H9 (cell line): ENCODE measurements around the gene CHD9. TPM values are rescaled to one million over a fixed set of nuclear protein-coding genes. Genes with fewer than 3 reads are reported as not detected.

Experiments used
- DNase-seq: peaks from one replicate; pipeline ENCODE4 v3.0.0-alpha.2; 2017
- H2AFZ ChIP-seq: one replicate; pipeline ENCODE4 v1.6.1; 2013; ENCODE audit warnings: mild to moderate bottlenecking, low read length, control low read depth, moderate library complexity
- H2AK5ac ChIP-seq: 2 replicates; pipeline ENCODE4 v1.6.1; 2013; ENCODE audit warnings: low read length, control low read depth, mixed read lengths; ENCODE audit not compliant: insufficient read length
- H2BK120ac ChIP-seq: one replicate; pipeline ENCODE4 v1.6.1; 2013; ENCODE audit warnings: low read depth, mild to moderate bottlenecking, low read length, control low read depth, inconsistent platforms; ENCODE audit not compliant: poor library complexity, severe bottlenecking
- H2BK12ac ChIP-seq: 2 replicates; pipeline ENCODE4 v1.6.1; 2013; ENCODE audit warnings: low read length, control low read depth, mixed read lengths, low read depth; ENCODE audit not compliant: insufficient read length
- H2BK15ac ChIP-seq: 2 replicates; pipeline ENCODE4 v1.6.1; 2013; ENCODE audit warnings: low read depth, low read length, control low read depth
- H2BK20ac ChIP-seq: one replicate; pipeline ENCODE4 v1.6.1; 2013; ENCODE audit warnings: low read depth, mild to moderate bottlenecking, low read length, control low read depth, inconsistent platforms; ENCODE audit not compliant: poor library complexity, severe bottlenecking
- H2BK5ac ChIP-seq: 2 replicates; pipeline ENCODE4 v1.6.1; 2013; ENCODE audit warnings: low read length, control low read depth, mixed read lengths; ENCODE audit not compliant: insufficient read length
- H3K14ac ChIP-seq: 2 replicates; pipeline ENCODE4 v1.6.1; 2013; ENCODE audit warnings: low read length, control low read depth; ENCODE audit not compliant: insufficient read depth
- H3K18ac ChIP-seq: 2 replicates; pipeline ENCODE4 v1.6.1; 2013; ENCODE audit warnings: low read depth, mild to moderate bottlenecking, mixed read lengths, low read length, control low read depth; ENCODE audit not compliant: insufficient read length
- H3K23ac ChIP-seq: 2 replicates; pipeline ENCODE4 v1.6.1; 2013; ENCODE audit warnings: low read length, control low read depth, mixed read lengths, low read depth; ENCODE audit not compliant: insufficient read length
- H3K23me2 ChIP-seq: 2 replicates; pipeline ENCODE4 v1.6.1; 2013; ENCODE audit warnings: low read depth, mild to moderate bottlenecking, mixed read lengths, low read length, control low read depth; ENCODE audit not compliant: insufficient read length, poor library complexity, severe bottlenecking
- H3K27ac ChIP-seq: 2 replicates; pipeline ENCODE4 v1.5.1; 2013; ENCODE audit warnings: low read length, control low read depth, mixed read lengths, low read depth; ENCODE audit not compliant: insufficient read length
- H3K27me3 ChIP-seq: 2 replicates; pipeline ENCODE4 v1.6.1; 2013; ENCODE audit warnings: low read length, control low read depth, inconsistent platforms; ENCODE audit not compliant: insufficient read depth
- H3K4ac ChIP-seq: 2 replicates; pipeline ENCODE4 v1.6.1; 2013; ENCODE audit warnings: low read depth, mild to moderate bottlenecking, control low read depth, inconsistent platforms, low read length, moderate library complexity
- H3K4me1 ChIP-seq: 2 replicates; pipeline ENCODE4 v1.6.1; 2013; ENCODE audit warnings: low read length, control low read depth, inconsistent platforms; ENCODE audit not compliant: insufficient read depth
- H3K4me2 ChIP-seq: 2 replicates; pipeline ENCODE4 v1.6.1; 2013; ENCODE audit warnings: low read length, control low read depth, mixed read lengths; ENCODE audit not compliant: insufficient read length, insufficient read depth
- H3K56ac ChIP-seq: 2 replicates; pipeline ENCODE4 v1.6.1; 2013; ENCODE audit warnings: low read depth, mild to moderate bottlenecking, mixed read lengths, low read length, control low read depth; ENCODE audit not compliant: insufficient read length
- H3K79me1 ChIP-seq: 2 replicates; pipeline ENCODE4 v1.6.1; 2013; ENCODE audit warnings: low read depth, mild to moderate bottlenecking, moderate library complexity, low read length, control low read depth, inconsistent platforms; ENCODE audit not compliant: insufficient read depth, poor library complexity, severe bottlenecking
- H3K79me2 ChIP-seq: 2 replicates; pipeline ENCODE4 v1.6.1; 2013; ENCODE audit warnings: low read length, control low read depth, inconsistent platforms; ENCODE audit not compliant: insufficient read depth
- H3K9ac ChIP-seq: 2 replicates; pipeline ENCODE4 v1.6.1; 2013; ENCODE audit warnings: low read length, control low read depth, mixed read lengths; ENCODE audit not compliant: insufficient read length; ENCODE audit errors: extremely low read depth
- H3K9me3 ChIP-seq: one replicate; pipeline ENCODE4 v1.6.1; 2013; ENCODE audit warnings: low read depth, low read length, inconsistent platforms; ENCODE audit not compliant: control insufficient read depth
- H3T11ph ChIP-seq: one replicate; pipeline ENCODE4 v1.6.1; 2013; ENCODE audit warnings: mild to moderate bottlenecking, low read length, control low read depth, inconsistent platforms
- H4K20me1 ChIP-seq: one replicate; pipeline ENCODE4 v1.6.1; 2013; ENCODE audit not compliant: control insufficient read depth, insufficient read length, insufficient read depth
- H4K5ac ChIP-seq: 2 replicates; pipeline ENCODE4 v1.6.1; 2013; ENCODE audit warnings: low read depth, mild to moderate bottlenecking, mixed read lengths, low read length, control low read depth; ENCODE audit not compliant: insufficient read length
- H4K8ac ChIP-seq: replicated peaks from 2 replicates; pipeline ENCODE4 v1.6.1; 2013; ENCODE audit warnings: low read length, control low read depth, mixed read lengths, low read depth; ENCODE audit not compliant: insufficient read length
- H4K91ac ChIP-seq: 2 replicates; pipeline ENCODE4 v1.6.1; 2013; ENCODE audit warnings: low read depth, mild to moderate bottlenecking, moderate library complexity, mixed read lengths, low read length, control low read depth; ENCODE audit not compliant: insufficient read length
- H3K27ac Mint-ChIP-seq, 3 experiments: 2 replicates in 2 of 3; 3 replicates in 1 of 3; pipeline ENCODE4 v1.8.0; 2020 to 2021; ENCODE audit warnings: mixed read lengths in 3 of 3, mild to moderate bottlenecking in 1 of 3, moderate library complexity in 1 of 3
- H3K27me3 Mint-ChIP-seq: 2 replicates; pipeline ENCODE4 v1.8.0; 2021; ENCODE audit warnings: low read depth, mild to moderate bottlenecking, moderate library complexity, mixed read lengths
- H3K36me3 Mint-ChIP-seq, 3 experiments: 2 replicates in 2 of 3; 3 replicates in 1 of 3; pipeline ENCODE4 v1.8.0; 2020 to 2021; ENCODE audit warnings: low read depth in 3 of 3, mixed read lengths in 3 of 3; ENCODE audit not compliant: insufficient read depth in 1 of 3
- H3K4me1 Mint-ChIP-seq, 2 experiments: 2 replicates each; pipeline ENCODE4 v1.8.0; 2020; ENCODE audit warnings: mixed read lengths in 2 of 2
- H3K4me3 Mint-ChIP-seq, 2 experiments: 2 replicates in 1 of 2; 3 replicates in 1 of 2; pipeline ENCODE4 v1.8.0; 2020 to 2021; ENCODE audit warnings: mild to moderate bottlenecking in 2 of 2, mixed read lengths in 2 of 2, moderate library complexity in 1 of 2
- H3K9me3 Mint-ChIP-seq, 2 experiments: 2 replicates in 1 of 2; 3 replicates in 1 of 2; pipeline ENCODE4 v1.8.0; 2020; ENCODE audit warnings: mild to moderate bottlenecking in 2 of 2, mixed read lengths in 2 of 2, moderate library complexity in 1 of 2
- WGBS: extraction: QIAGEN DNeasy Blood & Tissue Kit; methylation state at CpG from one replicate; pipeline ENCODE4 v1.1.7; 2013; ENCODE audit warnings: missing lambda C conversion rate, low lambda C conversion rate, mixed read lengths; ENCODE audit not compliant: insufficient read length; ENCODE audit errors: extremely low coverage; 5-methylcytosine and 5-hydroxymethylcytosine counted together
- total RNA-seq: library from RNA; stranded (reverse); gene quantifications from 2 replicates; pipeline ENCODE4 v1.2.1, GENCODE V29; 2021
- TF ChIP-seq, protein P1 (sequence below): fragments of 200-600 bp; sonication (generic); conservative IDR thresholded peaks from 3 replicates; pipeline ENCODE4 v1.8.0; 2021; ENCODE audit warnings: antibody characterized with exemption, mild to moderate bottlenecking

CHD9 gene
- total RNA-seq, 1 experiment from 2014 or later, result 46.2 TPM

DNA sequence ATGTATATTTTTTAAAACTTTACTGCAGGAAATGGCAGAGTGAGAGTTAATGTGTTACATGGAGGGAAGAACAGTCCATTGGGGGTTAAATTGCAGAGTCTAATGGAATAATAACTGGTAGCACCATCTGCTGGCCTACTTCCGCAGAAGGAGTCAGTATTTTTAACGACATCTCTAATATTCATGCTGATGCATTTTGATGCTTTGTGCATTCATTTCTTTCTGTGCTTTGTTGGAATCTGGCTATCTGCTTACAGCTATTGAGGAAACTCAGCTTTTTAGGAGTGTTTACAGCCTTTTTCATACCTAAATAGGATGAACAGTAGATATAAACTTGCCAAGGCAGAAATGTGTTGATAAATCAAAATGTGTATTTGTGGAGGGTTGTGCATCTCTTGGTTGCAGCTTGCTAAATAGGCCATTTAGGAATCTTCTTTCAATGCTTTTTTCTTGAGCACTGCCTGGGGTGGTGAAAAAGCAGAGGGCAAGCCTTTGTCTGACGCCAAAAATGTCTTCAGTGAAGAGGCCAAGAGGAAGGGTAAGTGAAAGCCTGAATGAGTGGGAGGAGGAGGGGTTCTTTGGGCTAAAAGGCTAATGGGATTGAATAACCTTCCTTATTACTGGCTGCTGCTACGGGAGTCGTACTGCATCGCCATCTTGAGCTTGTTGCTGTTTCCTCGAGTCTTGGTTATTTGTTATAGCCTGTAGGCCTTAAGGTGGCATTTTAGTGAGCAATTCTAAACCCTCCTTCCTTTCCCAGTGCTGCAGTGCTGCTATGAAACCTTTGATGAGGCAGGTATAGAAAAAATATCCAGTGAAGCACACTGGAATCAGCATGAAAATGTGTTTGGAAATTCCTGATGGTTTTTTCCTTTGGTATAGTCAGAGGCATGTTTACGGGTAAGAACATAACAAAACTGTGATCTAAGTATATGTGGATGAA is 153.3 kb downstream of the CHD9 start:
- Histone ChIP-seq H2AK5ac (no peak overlapping the region), H3T11ph (peak overlapping the region; percentile 100), H3K23ac (no peak overlapping the region), H3K27ac (peak overlapping the region; percentile 99), H2BK20ac (peak overlapping the region; percentile 97), H3K27me3 (no peaks in the 10 kb centered on the region), H3K18ac (peak overlapping the region; percentile 88), H2BK12ac (peak overlapping the region; percentile 31), H3K4me2 (peak overlapping the region; percentile 81), H3K56ac (no peak overlapping the region), H3K79me2 (peaks cover 2% of the 10 kb centered on the region; the same call in 1 of the 2 replicates), H3K4ac (no peak overlapping the region; the same call in 1 of the 2 replicates), H2BK120ac (peak overlapping the region; percentile 98), H3K14ac (peak overlapping the region; percentile 92; the same call in 1 of the 2 replicates), H4K8ac (peak overlapping the region; percentile 91), H3K9me3 (no peaks in the 10 kb centered on the region), H2AFZ (peak overlapping the region; percentile 59), H3K23me2 (peaks cover 3% of the 10 kb centered on the region), H3K79me1 (no peaks in the 10 kb centered on the region), H4K91ac (no peak overlapping the region), H3K9ac (peak overlapping the region; percentile 98), H4K5ac (peak overlapping the region; percentile 95), H4K20me1 (no peaks in the 10 kb centered on the region), H3K4me1 (no peaks in the 10 kb centered on the region), H2BK5ac (peak overlapping the region; percentile 93), H2BK15ac (no peak overlapping the region)
- Mint-ChIP-seq H3K4me1 (peaks cover 37 to 38% of the 10 kb centered on the region in 2 experiments), H3K4me3 (peak overlapping the region; percentile 69 to 90), H3K36me3 (peaks cover 18 to 32% (median 25%) of the 10 kb centered on the region in 3 experiments), H3K27me3 (no peaks in the 10 kb centered on the region), H3K9me3 (peaks cover 4% of the 10 kb centered on the region in 2 experiments; a peak in 4 of 5 replicates), H3K27ac (peak overlapping the region; percentile 97 to 100 (median 99))
- DNase-seq, result peak; percentile 67
- no CpG with 5 or more reads among the region's 8 CpGs for WGBS
- TF ChIP-seq, protein P1, sequence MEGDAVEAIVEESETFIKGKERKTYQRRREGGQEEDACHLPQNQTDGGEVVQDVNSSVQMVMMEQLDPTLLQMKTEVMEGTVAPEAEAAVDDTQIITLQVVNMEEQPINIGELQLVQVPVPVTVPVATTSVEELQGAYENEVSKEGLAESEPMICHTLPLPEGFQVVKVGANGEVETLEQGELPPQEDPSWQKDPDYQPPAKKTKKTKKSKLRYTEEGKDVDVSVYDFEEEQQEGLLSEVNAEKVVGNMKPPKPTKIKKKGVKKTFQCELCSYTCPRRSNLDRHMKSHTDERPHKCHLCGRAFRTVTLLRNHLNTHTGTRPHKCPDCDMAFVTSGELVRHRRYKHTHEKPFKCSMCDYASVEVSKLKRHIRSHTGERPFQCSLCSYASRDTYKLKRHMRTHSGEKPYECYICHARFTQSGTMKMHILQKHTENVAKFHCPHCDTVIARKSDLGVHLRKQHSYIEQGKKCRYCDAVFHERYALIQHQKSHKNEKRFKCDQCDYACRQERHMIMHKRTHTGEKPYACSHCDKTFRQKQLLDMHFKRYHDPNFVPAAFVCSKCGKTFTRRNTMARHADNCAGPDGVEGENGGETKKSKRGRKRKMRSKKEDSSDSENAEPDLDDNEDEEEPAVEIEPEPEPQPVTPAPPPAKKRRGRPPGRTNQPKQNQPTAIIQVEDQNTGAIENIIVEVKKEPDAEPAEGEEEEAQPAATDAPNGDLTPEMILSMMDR, result peak; percentile 65
